ENCODE results near the gene CRHR1.
A peak's percentile ranks its signal among the peaks of the same experiment; 100 is the strongest.

CRHR1 gene

GRCh38 chr17:45777388-45777787 lies 6.7 kb upstream of the CRHR1 start:
- DNase-seq (ENCODE audit: low read depth), result no peak
- TF ChIP-seq CTCF (IDR thresholded peaks at IDR 0.05; ENCODE audit: control insufficient read depth, extremely low read depth, insufficient read depth), result no peak
- H3K4me3 ChIP-seq (ENCODE audit: low read depth, low read length), result no peak overlapping the region

GRCh38 chr17:45780921-45781320 lies 3.2 kb upstream of the CRHR1 start:
- no peak for DNase-seq (ENCODE audit: low read depth)
- no peak for TF ChIP-seq CTCF (IDR thresholded peaks at IDR 0.05; ENCODE audit: control insufficient read depth, extremely low read depth, insufficient read depth)
- H3K4me3 ChIP-seq (ENCODE audit: low read depth, low read length), result no peak overlapping the region

- H3K4me3 ChIP-seq (ENCODE audit: low read depth, low read length), result no peak overlapping the region
- no peak for DNase-seq (ENCODE audit: low read depth)
- TF ChIP-seq CTCF (IDR thresholded peaks at IDR 0.05; ENCODE audit: control insufficient read depth, extremely low read depth, insufficient read depth), result no peak
Observed at GRCh38 chr17:45782889-45783592, 1.1 kb upstream of the CRHR1 start.

GRCh38 chr17:45783593-45784292 lies 377 bp upstream of the CRHR1 start:
- DNase-seq (ENCODE audit: low read depth), result no peak
- no peak for TF ChIP-seq CTCF (IDR thresholded peaks at IDR 0.05; ENCODE audit: control insufficient read depth, extremely low read depth, insufficient read depth)
- 0 out of 2 replicates have a peak overlapping the region, but pooled peaks have one; percentile 13 for H3K4me3 ChIP-seq (ENCODE audit: low read depth, low read length)

GRCh38 chr17:45784741-45785479 lies 790 bp downstream of the CRHR1 start:
- no peak for TF ChIP-seq CTCF (IDR thresholded peaks at IDR 0.05; ENCODE audit: control insufficient read depth, extremely low read depth, insufficient read depth)
- DNase-seq (ENCODE audit: low read depth), result no peak
- H3K4me3 ChIP-seq (ENCODE audit: low read depth, low read length), result peak overlapping the region; percentile 47

GRCh38 chr17:45785480-45786193 lies 1.5 kb downstream of the CRHR1 start:
- no peak overlapping the region for H3K4me3 ChIP-seq (ENCODE audit: low read depth, low read length)
- no peak for DNase-seq (ENCODE audit: low read depth)
- TF ChIP-seq CTCF (IDR thresholded peaks at IDR 0.05; ENCODE audit: control insufficient read depth, extremely low read depth, insufficient read depth), result no peak
